ENCODE data around the gene SPOCK3. TPM values are rescaled to one million over a fixed set of nuclear protein-coding genes. Genes with fewer than 3 reads are reported as not detected.
A peak's percentile ranks its signal among the peaks of the same experiment; 100 is the strongest.

Gene SPOCK3
- polyA plus RNA-seq, 3 donors: 0.31 to 1.9 (median 1.2) TPM

DNA sequence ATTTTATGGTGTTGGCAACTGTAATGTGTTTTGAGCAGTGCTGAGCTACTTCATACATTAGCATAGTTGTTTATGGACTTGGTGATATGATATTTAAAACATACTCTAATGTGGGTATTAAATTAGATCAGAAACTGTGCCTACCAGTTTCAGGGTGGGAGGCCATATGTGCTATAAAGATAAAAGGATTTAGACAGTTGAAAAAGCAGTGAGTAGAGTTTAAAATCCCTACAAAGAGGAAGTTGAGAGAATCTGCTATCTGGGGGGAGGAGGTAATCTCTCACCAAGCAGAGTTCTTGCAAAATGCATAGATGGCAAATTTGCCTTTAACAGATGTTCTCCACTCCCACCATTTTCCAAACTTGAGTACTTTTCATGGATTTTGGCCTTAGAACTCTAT, 154.5 kb downstream of the SPOCK3 start:
- intact Hi-C loops (cut with micrococcal nuclease): no loop called here
- peaks cover 0 to 1% (median 0%) of the 10 kb centered on the region in 3 donors for H3K27me3 Mint-ChIP-seq (ENCODE audit: low read depth in 3 of 3)
- no peak overlapping the region for H3K4me3 Mint-ChIP-seq
- TF ChIP-seq, protein P1, sequence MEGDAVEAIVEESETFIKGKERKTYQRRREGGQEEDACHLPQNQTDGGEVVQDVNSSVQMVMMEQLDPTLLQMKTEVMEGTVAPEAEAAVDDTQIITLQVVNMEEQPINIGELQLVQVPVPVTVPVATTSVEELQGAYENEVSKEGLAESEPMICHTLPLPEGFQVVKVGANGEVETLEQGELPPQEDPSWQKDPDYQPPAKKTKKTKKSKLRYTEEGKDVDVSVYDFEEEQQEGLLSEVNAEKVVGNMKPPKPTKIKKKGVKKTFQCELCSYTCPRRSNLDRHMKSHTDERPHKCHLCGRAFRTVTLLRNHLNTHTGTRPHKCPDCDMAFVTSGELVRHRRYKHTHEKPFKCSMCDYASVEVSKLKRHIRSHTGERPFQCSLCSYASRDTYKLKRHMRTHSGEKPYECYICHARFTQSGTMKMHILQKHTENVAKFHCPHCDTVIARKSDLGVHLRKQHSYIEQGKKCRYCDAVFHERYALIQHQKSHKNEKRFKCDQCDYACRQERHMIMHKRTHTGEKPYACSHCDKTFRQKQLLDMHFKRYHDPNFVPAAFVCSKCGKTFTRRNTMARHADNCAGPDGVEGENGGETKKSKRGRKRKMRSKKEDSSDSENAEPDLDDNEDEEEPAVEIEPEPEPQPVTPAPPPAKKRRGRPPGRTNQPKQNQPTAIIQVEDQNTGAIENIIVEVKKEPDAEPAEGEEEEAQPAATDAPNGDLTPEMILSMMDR (IDR thresholded peaks at IDR 0.05): no peak
- H3K79me2 ChIP-seq (ENCODE audit: insufficient read depth, low read length): no peaks in the 10 kb centered on the region
- H4K20me1 ChIP-seq (ENCODE audit: insufficient read depth, low read length): no peaks in the 10 kb centered on the region
- no peak overlapping the region for H3K4me2 ChIP-seq (replicated peaks; ENCODE audit: extremely low read depth, low read length, poor library complexity, severe bottlenecking)
- peaks cover 0 to 5% (median 0%) of the 10 kb centered on the region in 7 donors for H3K9me3 Mint-ChIP-seq
- H3K4me1 Mint-ChIP-seq: peaks cover 2% of the 10 kb centered on the region
- no peaks in the 10 kb centered on the region for H3K36me3 Mint-ChIP-seq
- H3K4me3 ChIP-seq (replicated peaks in 1 of 3; ENCODE audit: low read depth in 2 of 3, low read length in 3 of 3): no peak overlapping the region
- no peak for DNase-seq
- no peak overlapping the region for H2AFZ ChIP-seq (ENCODE audit: insufficient read depth, low read depth, low read length, poor library complexity, severe bottlenecking)
- no peaks in the 10 kb centered on the region for H3K9me3 ChIP-seq (replicated peaks in 1 of 2; ENCODE audit: control insufficient read depth in 1 of 2, insufficient read depth in 1 of 2, low read length in 2 of 2)
- H3K4me1 ChIP-seq (ENCODE audit: control insufficient read depth in 1 of 2, insufficient read depth in 2 of 2, low read length in 2 of 2): no peaks in the 10 kb centered on the region
- no peak overlapping the region for H3K9ac ChIP-seq (ENCODE audit: insufficient read depth, low read length, poor library complexity, severe bottlenecking)
- H3K27me3 ChIP-seq (ENCODE audit: control insufficient read depth in 2 of 2, insufficient read depth in 2 of 2, low read length in 2 of 2): no peaks in the 10 kb centered on the region
- no peak overlapping the region for H3K27ac ChIP-seq (ENCODE audit: low read depth in 1 of 2, low read length in 2 of 2)
- H3K36me3 ChIP-seq (replicated peaks in 1 of 2; ENCODE audit: control insufficient read depth in 1 of 2, insufficient read depth in 2 of 2, low read length in 2 of 2): no peaks in the 10 kb centered on the region
- H3K27ac Mint-ChIP-seq: no peak overlapping the region

DNA sequence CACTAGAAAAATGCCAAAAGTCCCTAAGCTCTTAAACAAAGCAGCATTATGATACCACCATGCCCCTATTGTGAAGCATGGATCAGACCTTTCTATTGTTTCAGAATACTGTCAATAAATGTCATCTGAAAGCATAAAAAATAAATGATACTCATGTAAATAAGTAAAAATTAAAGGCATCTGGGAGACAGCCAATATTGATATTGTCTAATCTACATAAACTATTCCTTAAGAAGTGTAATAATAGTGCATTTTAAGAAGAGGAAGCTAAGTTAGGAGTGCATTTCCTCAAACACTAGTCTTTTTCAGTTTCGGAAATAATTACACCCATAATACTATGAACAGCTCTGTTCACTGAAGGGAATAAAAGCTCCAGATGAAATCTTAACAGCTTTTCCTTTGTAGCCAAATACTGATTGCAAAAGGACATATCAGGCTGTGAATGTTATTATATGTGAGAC, 181.6 kb downstream of the SPOCK3 start:
- H4K20me1 ChIP-seq (ENCODE audit: insufficient read depth, low read length): no peaks in the 10 kb centered on the region
- H3K4me1 Mint-ChIP-seq: peaks cover 7% of the 10 kb centered on the region
- H3K36me3 Mint-ChIP-seq: no peaks in the 10 kb centered on the region
- DNase-seq: peak in 1 of 3 donors; percentile 3
- peak overlapping the region in 1 of 3 experiments; percentile 18 for H3K4me3 ChIP-seq (replicated peaks in 1 of 3; ENCODE audit: low read depth in 2 of 3, low read length in 3 of 3)
- WGBS (ENCODE audit: insufficient coverage): no CpG with 5 or more reads among the region's 1 CpG
- no peaks in the 10 kb centered on the region for H3K9me3 ChIP-seq (replicated peaks in 1 of 2; ENCODE audit: control insufficient read depth in 1 of 2, insufficient read depth in 1 of 2, low read length in 2 of 2)
- H3K36me3 ChIP-seq (replicated peaks in 1 of 2; ENCODE audit: control insufficient read depth in 1 of 2, insufficient read depth in 2 of 2, low read length in 2 of 2): no peaks in the 10 kb centered on the region
- H3K4me1 ChIP-seq (ENCODE audit: control insufficient read depth in 1 of 2, insufficient read depth in 2 of 2, low read length in 2 of 2): peaks cover 3 to 4% of the 10 kb centered on the region in 2 donors
- no peak overlapping the region for H3K27ac ChIP-seq (ENCODE audit: low read depth in 1 of 2, low read length in 2 of 2)
- no peaks in the 10 kb centered on the region for H3K79me2 ChIP-seq (ENCODE audit: insufficient read depth, low read length)
- intact Hi-C loops (cut with micrococcal nuclease): no loop called here
- no peaks in the 10 kb centered on the region for H3K27me3 Mint-ChIP-seq (ENCODE audit: low read depth in 3 of 3)
- H3K4me3 Mint-ChIP-seq: peak overlapping the region in 1 of 2 donors; percentile 53
- TF ChIP-seq, protein P1 (IDR thresholded peaks at IDR 0.05): no peak
- H3K9ac ChIP-seq (ENCODE audit: insufficient read depth, low read length, poor library complexity, severe bottlenecking): no peak overlapping the region
- peaks cover 2 to 12% (median 6%) of the 10 kb centered on the region in 7 donors for H3K9me3 Mint-ChIP-seq
- H2AFZ ChIP-seq (ENCODE audit: insufficient read depth, low read depth, low read length, poor library complexity, severe bottlenecking): no peak overlapping the region
- peak overlapping the region; percentile 45 for H3K4me2 ChIP-seq (replicated peaks; ENCODE audit: extremely low read depth, low read length, poor library complexity, severe bottlenecking)
- H3K27me3 ChIP-seq (ENCODE audit: control insufficient read depth in 2 of 2, insufficient read depth in 2 of 2, low read length in 2 of 2): no peaks in the 10 kb centered on the region
- no peak overlapping the region for H3K27ac Mint-ChIP-seq

Measured in CD14-positive monocyte (primary cell).